CD4-positive, alpha-beta T cell (primary cell): ENCODE results near the gene ROM1. TPM values are rescaled to one million over a fixed set of nuclear protein-coding genes. Genes with fewer than 3 reads are reported as not detected.

Experiments used
- ATAC-seq: fragments of 200-7000 bp; cut with Tn5 transposase; one replicate; pipeline ENCODE4 v1.10.0; 2022; ENCODE audit warnings: mild to moderate bottlenecking; ENCODE audit not compliant: poor library complexity
- CTCF ChIA-PET: fragments of 350-600 bp; sonication (Branson Sonifier 250); formaldehyde crosslinking; loops from one replicate; lab custom pipeline; 2021; ENCODE audit warnings: antibody characterized with exemption, inconsistent platforms; lab: Charles Lee
- POLR2A ChIA-PET: fragments of 350-600 bp; sonication (Branson Sonifier 250); formaldehyde crosslinking; loops from one replicate; lab custom pipeline; 2021; ENCODE audit warnings: antibody characterized with exemption, inconsistent platforms; lab: Charles Lee
- DNase-seq, 14 experiments: peaks; one replicate each; pipeline ENCODE4 v3.0.0-alpha.2; 2013 to 2020; ENCODE audit warnings: mixed read lengths in 2 of 14
- H3K27ac ChIP-seq, 2 donors: one replicate each; pipeline versions ENCODE4 v1.5.1 to v1.7.0; 2013; ENCODE audit warnings: low read length in 2 of 2, low read depth in 1 of 2, mild to moderate bottlenecking in 1 of 2
- H3K27me3 ChIP-seq, 2 experiments: 1 replicate in 1 of 2; 2 replicates in 1 of 2; pipeline versions ENCODE4 v1.6.1 to v1.7.0; 2013; ENCODE audit warnings: low read length in 2 of 2, control low read depth in 1 of 2, mild to moderate bottlenecking in 1 of 2, moderate library complexity in 1 of 2; ENCODE audit not compliant: insufficient read depth in 2 of 2, control insufficient read depth in 1 of 2
- H3K36me3 ChIP-seq: one replicate; pipeline ENCODE4 v1.6.1; 2013; ENCODE audit warnings: low read length, control low read depth; ENCODE audit not compliant: insufficient read depth
- H3K4me1 ChIP-seq: one replicate; pipeline ENCODE4 v1.6.1; 2013; ENCODE audit warnings: low read length, control low read depth; ENCODE audit not compliant: insufficient read depth
- H3K4me3 ChIP-seq: one replicate; pipeline ENCODE4 v1.5.1; 2013; ENCODE audit warnings: mild to moderate bottlenecking, low read length, moderate library complexity
- H3K9me3 ChIP-seq, 2 experiments: 1 replicate in 1 of 2; 2 replicates in 1 of 2; pipeline versions ENCODE4 v1.6.1 to v1.7.0; 2013; ENCODE audit warnings: low read length in 2 of 2, mild to moderate bottlenecking in 2 of 2, control low read depth in 1 of 2, moderate library complexity in 1 of 2; ENCODE audit not compliant: control insufficient read depth in 1 of 2, insufficient read depth in 1 of 2
- H3K27ac Mint-ChIP-seq: one replicate; pipeline ENCODE4 v1.8.0; 2020; ENCODE audit warnings: mixed read lengths
- H3K27me3 Mint-ChIP-seq: one replicate; pipeline ENCODE4 v1.8.0; 2021; ENCODE audit warnings: mixed read lengths
- H3K36me3 Mint-ChIP-seq: one replicate; pipeline ENCODE4 v1.8.0; 2021; ENCODE audit warnings: low read depth, mixed read lengths
- H3K4me1 Mint-ChIP-seq: one replicate; pipeline ENCODE4 v1.8.0; 2021; ENCODE audit warnings: low read depth, mixed read lengths
- H3K4me3 Mint-ChIP-seq: one replicate; pipeline ENCODE4 v1.8.0; 2020; ENCODE audit warnings: mild to moderate bottlenecking, mixed read lengths
- H3K9me3 Mint-ChIP-seq: one replicate; pipeline ENCODE4 v1.8.0; 2020; ENCODE audit warnings: mixed read lengths
- CTCF ChIP-seq: fragments of 200-600 bp; IDR thresholded peaks from one replicate; pipeline ENCODE4 v1.8.0; 2022; ENCODE audit warnings: antibody characterized with exemption, mild to moderate bottlenecking
- intact Hi-C, 2 experiments: fragments of 100-400 bp; cut with DNase I in 1 of 2; cut with micrococcal nuclease in 1 of 2; formaldehyde crosslinking; loops; one replicate each; pipeline versions ENCODE4 v1.15.1 to v1.9.0; 2023 to 2025; cut with DNase I, micrococcal nuclease
- total RNA-seq, 174 experiments: library from RNA in 2 of 174; stranded (reverse) in 2 of 174; gene quantifications; one replicate each; pipeline ENCODE4 v1.2.3 and lab custom pipeline; 2021 to 2026

Gene ROM1
- total RNA-seq, 2 experiments from 2014 or later: 0.42 to 0.71 TPM

- Histone ChIP-seq H3K4me1 (peaks cover 46% of the 10 kb centered on the region), H3K4me3 (peak within 1 kb of the TSS; percentile 100), H3K27ac (peak within 1 kb of the TSS; percentile 85 to 94), H3K27me3 (no peaks in the 10 kb centered on the region), H3K9me3 (no peaks in the 10 kb centered on the region), H3K36me3 (peaks cover 56% of the 10 kb centered on the region)
- Mint-ChIP-seq H3K36me3 (peaks cover 80% of the 10 kb centered on the region), H3K4me3 (peak within 1 kb of the TSS; percentile 94), H3K27ac (peak within 1 kb of the TSS; percentile 93), H3K4me1 (peaks cover 56% of the 10 kb centered on the region), H3K27me3 (no peaks in the 10 kb centered on the region), H3K9me3 (no peaks in the 10 kb centered on the region)
- ATAC-seq: peak; percentile 79
- CTCF ChIA-PET: interaction anchor here (0.7 to 2.8 kb wide), 5 partner anchors 9 to 280 kb away, joined by 4 to 13 read pairs (median 5); partner anchors contain the start of genes EEF1G and TUT1
- intact Hi-C loops: loop anchor here (1.0 to 10.0 kb wide), 3 partner anchors 10 to 163 kb away; partner anchors contain the start of genes GANAB (in 1 of the 2), POLR2G (in 1 of the 2) and TUT1 (in 1 of the 2)
- peak; percentile 98 to 100 (median 99) for DNase-seq
- POLR2A ChIA-PET: interaction anchor here (0.5 to 4.1 kb wide), 34 partner anchors 10 to 474 kb away, joined by 3 to 177 read pairs (median 6); partner anchors contain the start of genes B3GAT3, C11orf98, CSKMT and EEF1G
- no peak for TF ChIP-seq CTCF
Observed at GRCh38 chr11:62601372-62602140, 11.5 kb upstream of the ROM1 start, which contains the start of gene MTA2. TSS of gene MTA2 (minus strand) at chr11:62601865. CDS start at chr11:62601450, 415 bp downstream.

GRCh38 chr11:62602141-62603071 lies 10.7 kb upstream of the ROM1 start:
- Mint-ChIP-seq H3K27me3 (no peaks in the 10 kb centered on the region), H3K4me1 (peaks cover 57% of the 10 kb centered on the region), H3K9me3 (no peaks in the 10 kb centered on the region), H3K27ac (peak overlapping the region; percentile 93), H3K36me3 (peaks cover 76% of the 10 kb centered on the region), H3K4me3 (peak overlapping the region; percentile 94)
- Histone ChIP-seq H3K4me1 (peaks cover 40% of the 10 kb centered on the region), H3K27me3 (no peaks in the 10 kb centered on the region), H3K27ac (peak overlapping the region; percentile 29 to 38), H3K36me3 (peaks cover 55% of the 10 kb centered on the region), H3K9me3 (no peaks in the 10 kb centered on the region), H3K4me3 (peak overlapping the region; percentile 100)
- no peak for TF ChIP-seq CTCF
- ChIA-PET POLR2A (interaction anchor here (0.6 to 4.1 kb wide), 28 partner anchors 10 to 253 kb away, joined by 3 to 177 read pairs (median 10); partner anchors contain the start of genes B3GAT3, C11orf98, CSKMT and EEF1G), CTCF (interaction anchor here (0.7 to 2.8 kb wide), 2 partner anchors 10 to 29 kb away, joined by 5 to 13 read pairs; partner anchors contain the start of genes EEF1G and TUT1)
- intact Hi-C loops: loop anchor here in 1 of 2 experiments (10.0 kb wide), 1 partner anchor 162 kb away; the partner anchor contains the start of gene POLR2G
- DNase-seq: peak in 6 of 14 experiments; percentile 25 to 66 (median 48)
- ATAC-seq: no peak

- H3K27ac Mint-ChIP-seq: peak overlapping the region; percentile 35
- H3K9me3 Mint-ChIP-seq: no peaks in the 10 kb centered on the region
- POLR2A ChIA-PET: interaction anchor here (0.7 to 2.8 kb wide), 3 partner anchors 9 to 184 kb away, joined by 3 to 12 read pairs (median 4); partner anchors contain the start of genes C11orf98, CSKMT and TMEM179B
- peaks cover 39% of the 10 kb centered on the region for H3K4me1 ChIP-seq
- no peak overlapping the region for H3K4me3 ChIP-seq
- no peaks in the 10 kb centered on the region for H3K27me3 Mint-ChIP-seq
- peak overlapping the region; percentile 88 for H3K4me3 Mint-ChIP-seq
- no peaks in the 10 kb centered on the region for H3K27me3 ChIP-seq
- DNase-seq (no peak), ATAC-seq (no peak)
- H3K9me3 ChIP-seq: no peaks in the 10 kb centered on the region
- CTCF ChIA-PET: no interaction called here
- TF ChIP-seq CTCF: no peak
- H3K36me3 ChIP-seq: peaks cover 55% of the 10 kb centered on the region
- intact Hi-C loops: loop anchor here in 1 of 2 experiments (10.0 kb wide), 1 partner anchor 162 kb away; the partner anchor contains the start of gene POLR2G
- H3K36me3 Mint-ChIP-seq: peaks cover 76% of the 10 kb centered on the region
- peaks cover 57% of the 10 kb centered on the region for H3K4me1 Mint-ChIP-seq
- H3K27ac ChIP-seq: no peak overlapping the region
Observed at GRCh38 chr11:62603072-62603408, 10.0 kb upstream of the ROM1 start.
